ENCODE measurements around the gene SLC38A9.

Gene SLC38A9

GRCh38 chr5:55591686-55592085 is 120.4 kb downstream of the SLC38A9 start:
- no peak for DNase-seq (ENCODE audit: extremely low read depth in 1 of 2, low read depth in 1 of 2)

GRCh38 chr5:55585206-55585610 is 126.9 kb downstream of the SLC38A9 start:
- no peak for DNase-seq (ENCODE audit: extremely low read depth in 1 of 2, low read depth in 1 of 2)

- no peak for DNase-seq (ENCODE audit: extremely low read depth in 1 of 2, low read depth in 1 of 2)
Observed at GRCh38 chr5:55584398-55585205, 127.5 kb downstream of the SLC38A9 start.

- DNase-seq (ENCODE audit: extremely low read depth in 1 of 2, low read depth in 1 of 2) = no peak
Observed at GRCh38 chr5:55583578-55583977, 128.5 kb downstream of the SLC38A9 start.

- no peak for DNase-seq (ENCODE audit: extremely low read depth in 1 of 2, low read depth in 1 of 2)
Observed at GRCh38 chr5:55582256-55582655, 129.9 kb downstream of the SLC38A9 start.

GRCh38 chr5:55580042-55580441 is 132.1 kb downstream of the SLC38A9 start:
- no peak for DNase-seq (ENCODE audit: extremely low read depth in 1 of 2, low read depth in 1 of 2)

GRCh38 chr5:55578771-55579170 is 133.4 kb downstream of the SLC38A9 start:
- DNase-seq (ENCODE audit: extremely low read depth in 1 of 2, low read depth in 1 of 2) = no peak

GRCh38 chr5:55577353-55578060 is 134.6 kb downstream of the SLC38A9 start:
- DNase-seq (ENCODE audit: extremely low read depth in 1 of 2, low read depth in 1 of 2) = no peak

- no peak for DNase-seq (ENCODE audit: extremely low read depth in 1 of 2, low read depth in 1 of 2)
Observed at GRCh38 chr5:55576661-55577060, 135.5 kb downstream of the SLC38A9 start.

Measured in activated CD8-positive, alpha-beta memory T cell treated with anti-CD3 and anti-CD28 coated beads for 1 hour (primary cell).